ENCODE results near the gene DGKI.

Gene DGKI

GRCh38 chr7:137572056-137572784 is 274.6 kb downstream of the DGKI start:
- in situ Hi-C loops (cut with HindIII; ENCODE audit: low sequenced_read_pairs): no loop called here

GRCh38 chr7:137564677-137565076 is 282.1 kb downstream of the DGKI start:
- in situ Hi-C loops (cut with HindIII; ENCODE audit: low sequenced_read_pairs): no loop called here

- in situ Hi-C loops (cut with HindIII; ENCODE audit: low sequenced_read_pairs): no loop called here
These were observed 282.8 kb downstream of the DGKI start for GRCh38 chr7:137563981-137564380.

- in situ Hi-C loops (cut with HindIII; ENCODE audit: low sequenced_read_pairs): no loop called here
These were observed 299.3 kb downstream of the DGKI start for GRCh38 chr7:137547485-137547884.

GRCh38 chr7:137546671-137547070 is 300.1 kb downstream of the DGKI start:
- in situ Hi-C loops (cut with HindIII; ENCODE audit: low sequenced_read_pairs): no loop called here

GRCh38 chr7:137546009-137546408 is 300.8 kb downstream of the DGKI start:
- in situ Hi-C loops (cut with HindIII; ENCODE audit: low sequenced_read_pairs): no loop called here

GRCh38 chr7:137545059-137545716 is 301.6 kb downstream of the DGKI start:
- in situ Hi-C loops (cut with HindIII; ENCODE audit: low sequenced_read_pairs): no loop called here

GRCh38 chr7:137544453-137545058 is 302.2 kb downstream of the DGKI start:
- in situ Hi-C loops (cut with HindIII; ENCODE audit: low sequenced_read_pairs): no loop called here

- in situ Hi-C loops (cut with HindIII; ENCODE audit: low sequenced_read_pairs): no loop called here
These were observed 307.6 kb downstream of the DGKI start for GRCh38 chr7:137539111-137539715.

- in situ Hi-C loops (cut with HindIII; ENCODE audit: low sequenced_read_pairs): no loop called here
These were observed 308.4 kb downstream of the DGKI start for GRCh38 chr7:137538361-137538762.

- in situ Hi-C loops (cut with HindIII; ENCODE audit: low sequenced_read_pairs): no loop called here
These were observed 311.2 kb downstream of the DGKI start for GRCh38 chr7:137535579-137535978.

- in situ Hi-C loops (cut with HindIII; ENCODE audit: low sequenced_read_pairs): no loop called here
These were observed 315.1 kb downstream of the DGKI start for GRCh38 chr7:137531671-137532070.

- in situ Hi-C loops (cut with HindIII; ENCODE audit: low sequenced_read_pairs): no loop called here
These were observed 319.1 kb downstream of the DGKI start for GRCh38 chr7:137527634-137528033.

- in situ Hi-C loops (cut with HindIII; ENCODE audit: low sequenced_read_pairs): no loop called here
These were observed 323.6 kb downstream of the DGKI start for GRCh38 chr7:137523171-137523570.

GRCh38 chr7:137521451-137521850 is 325.3 kb downstream of the DGKI start:
- in situ Hi-C loops (cut with HindIII; ENCODE audit: low sequenced_read_pairs): no loop called here

- in situ Hi-C loops (cut with HindIII; ENCODE audit: low sequenced_read_pairs): no loop called here
These were observed 326.8 kb downstream of the DGKI start for GRCh38 chr7:137519947-137520346.

GRCh38 chr7:137519181-137519691 is 327.5 kb downstream of the DGKI start:
- in situ Hi-C loops (cut with HindIII; ENCODE audit: low sequenced_read_pairs): no loop called here

- in situ Hi-C loops (cut with HindIII; ENCODE audit: low sequenced_read_pairs): no loop called here
These were observed 333.7 kb downstream of the DGKI start for GRCh38 chr7:137513091-137513490.

- in situ Hi-C loops (cut with HindIII; ENCODE audit: low sequenced_read_pairs): no loop called here
These were observed 339.7 kb downstream of the DGKI start for GRCh38 chr7:137507096-137507495.

GRCh38 chr7:137506031-137506430 is 340.7 kb downstream of the DGKI start:
- in situ Hi-C loops (cut with HindIII; ENCODE audit: low sequenced_read_pairs): no loop called here

- in situ Hi-C loops (cut with HindIII; ENCODE audit: low sequenced_read_pairs): no loop called here
These were observed 345.2 kb downstream of the DGKI start for GRCh38 chr7:137501562-137501961.

Data from endothelial cell of hepatic sinusoid (primary cell).